RWPE2 (cell line): ENCODE data around the gene PCDHGB6.
"Not testable (repeated sequence)": the region's sequence is repeated elsewhere in the genome, so short reads cannot be mapped to it uniquely, and the experiment has no call there.

Experiments used
- ATAC-seq: fragments of 200-7000 bp; cut with Tn5 transposase; 3 replicates; pipeline ENCODE4 v1.9.1; 2021; ENCODE audit warnings: low read depth
- DNase-seq: peaks from one replicate; pipeline ENCODE4 v3.0.0-alpha.2; 2020; ENCODE audit warnings: low spot score
- H3K27ac ChIP-seq: fragments of 450-650 bp; 2 replicates; pipeline ENCODE4 v1.5.1; 2017; ENCODE audit warnings: mild to moderate bottlenecking; ENCODE audit not compliant: poor library complexity, severe bottlenecking
- H3K27me3 ChIP-seq: fragments of 250-450 bp; sonication (Bioruptor Pico); 2 replicates; pipeline ENCODE4 v1.5.1; 2021; ENCODE audit warnings: mild to moderate bottlenecking, moderate library complexity; ENCODE audit not compliant: insufficient read depth, poor library complexity, severe bottlenecking
- H3K36me3 ChIP-seq: fragments of 250-450 bp; sonication (Bioruptor Pico); 2 replicates; pipeline ENCODE4 v1.5.1; 2020; ENCODE audit warnings: low read depth, mild to moderate bottlenecking, moderate library complexity
- H3K4me1 ChIP-seq: fragments of 250-450 bp; sonication (Bioruptor Pico); 2 replicates; pipeline ENCODE4 v1.5.1; 2021; ENCODE audit warnings: mild to moderate bottlenecking, moderate library complexity; ENCODE audit not compliant: insufficient read depth, poor library complexity, severe bottlenecking
- H3K4me3 ChIP-seq: fragments of 250-450 bp; sonication (Bioruptor Pico); 2 replicates; pipeline ENCODE4 v1.5.1; 2021; ENCODE audit warnings: mild to moderate bottlenecking, moderate library complexity; ENCODE audit not compliant: severe bottlenecking
- H3K9me3 ChIP-seq: fragments of 250-450 bp; sonication (Bioruptor Pico); 2 replicates; pipeline ENCODE4 v1.5.1; 2021; ENCODE audit warnings: mild to moderate bottlenecking, moderate library complexity; ENCODE audit not compliant: severe bottlenecking
- CTCF ChIP-seq: fragments of 450-650 bp; IDR thresholded peaks from one replicate; pipeline ENCODE4 v1.5.1; 2017; ENCODE audit warnings: mild to moderate bottlenecking, moderate library complexity; ENCODE audit not compliant: poor library complexity, severe bottlenecking

PCDHGB6 gene

DNA sequence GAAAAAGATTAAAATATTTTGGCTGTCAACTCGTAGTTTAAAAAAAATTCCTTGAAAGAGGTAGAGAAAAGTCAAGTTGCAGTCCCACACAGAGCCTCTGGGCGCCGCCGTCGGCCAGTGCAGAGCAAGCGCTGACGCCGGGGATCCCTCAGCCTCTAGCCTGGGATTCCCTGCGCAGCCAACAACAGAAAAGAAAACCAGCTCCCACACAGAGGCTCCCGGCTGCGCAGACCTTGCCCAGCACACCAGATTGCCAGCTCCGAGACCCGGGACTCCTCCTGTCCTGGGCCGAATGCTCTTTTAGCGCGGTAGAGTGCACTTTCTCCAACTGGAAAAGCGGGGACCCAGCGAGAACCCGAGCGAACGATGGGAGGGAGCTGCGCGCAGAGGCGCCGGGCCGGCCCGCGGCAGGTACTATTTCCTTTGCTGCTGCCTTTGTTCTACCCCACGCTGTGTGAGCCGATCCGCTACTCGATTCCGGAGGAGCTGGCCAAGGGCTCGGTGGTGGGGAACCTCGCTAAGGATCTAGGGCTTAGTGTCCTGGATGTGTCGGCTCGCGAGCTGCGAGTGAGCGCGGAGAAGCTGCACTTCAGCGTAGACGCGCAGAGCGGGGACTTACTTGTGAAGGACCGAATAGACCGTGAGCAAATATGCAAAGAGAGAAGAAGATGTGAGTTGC is 9.8 kb downstream of the PCDHGB6 start, which contains the start of gene PCDHGB7:
Gene PCDHGB7, plus strand, starts transcription at position 184 of the 679 bp plus-strand sequence. Its CDS starts 183 bp downstream, at position 367.
- H3K27me3 ChIP-seq, H3K36me3 ChIP-seq, DNase-seq, H3K27ac ChIP-seq, H3K4me1 ChIP-seq: not testable (repeated sequence)
- peak; percentile 92 for ATAC-seq
- peak; percentile 77 for TF ChIP-seq CTCF
- peak within 1 kb of the TSS; percentile 17 for H3K4me3 ChIP-seq
- H3K9me3 ChIP-seq, result peaks cover 56% of the 10 kb centered on the region

- ATAC-seq, result no peak
- H3K9me3 ChIP-seq, result peaks cover 56% of the 10 kb centered on the region
- H3K36me3 ChIP-seq, result 0 out of 2 replicates have a peak, but pooled peaks cover 5% of the 10 kb centered on the region
- no peak overlapping the region for H3K4me3 ChIP-seq
- H3K27me3 ChIP-seq, result no peaks in the 10 kb centered on the region
- no peak for DNase-seq
- H3K27ac ChIP-seq, result no peak overlapping the region
- no peak for TF ChIP-seq CTCF
- no peaks in the 10 kb centered on the region for H3K4me1 ChIP-seq
These were observed 11.5 kb downstream of the PCDHGB6 start for GRCh38 chr5:141419074-141419880.

- peak; percentile 49 for TF ChIP-seq CTCF
- DNase-seq (no peak), ATAC-seq (no peak)
- H3K9me3 ChIP-seq, result peaks cover 65% of the 10 kb centered on the region
- no peak within 1 kb of the TSS for H3K27ac ChIP-seq
- H3K4me3 ChIP-seq, result no peak within 1 kb of the TSS
- H3K4me1 ChIP-seq, result no peaks in the 10 kb centered on the region
- 0 out of 2 replicates have a peak, but pooled peaks cover 5% of the 10 kb centered on the region for H3K36me3 ChIP-seq
- no peaks in the 10 kb centered on the region for H3K27me3 ChIP-seq
These were observed 13.2 kb downstream of the PCDHGB6 start, which contains the start of gene PCDHGA11 for GRCh38 chr5:141420855-141421488. TSS of gene PCDHGA11 (plus strand) at chr5:141421051. CDS start at chr5:141421228, 177 bp downstream.

DNA sequence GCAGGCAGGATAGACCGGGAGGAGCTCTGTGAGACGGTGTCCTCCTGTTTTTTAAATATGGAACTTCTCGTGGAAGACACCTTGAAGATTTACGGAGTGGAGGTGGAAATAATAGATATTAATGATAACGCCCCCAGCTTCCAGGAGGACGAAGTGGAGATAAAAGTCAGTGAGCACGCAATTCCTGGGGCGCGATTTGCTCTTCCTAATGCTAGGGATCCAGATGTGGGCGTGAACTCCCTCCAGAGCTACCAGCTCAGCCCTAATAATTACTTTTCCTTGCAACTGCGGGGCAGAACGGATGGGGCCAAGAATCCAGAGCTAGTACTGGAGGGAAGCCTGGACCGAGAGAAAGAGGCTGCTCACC is 13.7 kb downstream of the PCDHGB6 start:
- H3K9me3 ChIP-seq, result peaks cover 65% of the 10 kb centered on the region
- no peak for TF ChIP-seq CTCF
- no peak for DNase-seq
- no peaks in the 10 kb centered on the region for H3K4me1 ChIP-seq
- H3K27me3 ChIP-seq, result no peaks in the 10 kb centered on the region
- no peak for ATAC-seq
- 0 out of 2 replicates have a peak, but pooled peaks cover 5% of the 10 kb centered on the region for H3K36me3 ChIP-seq
- no peak overlapping the region for H3K4me3 ChIP-seq
- H3K27ac ChIP-seq, result no peak overlapping the region
